ELF-1 (cell line): Measurements from ENCODE around the gene NPFFR1.
"Not testable (repeated sequence)": the region's sequence is repeated elsewhere in the genome, so short reads cannot be mapped to it uniquely, and the experiment has no call there.

ENCODE experiments used
- DNase-seq: peaks from one replicate; pipeline ENCODE4 v3.0.0-alpha.2; 2016; ENCODE audit warnings: low read depth, low spot score

Gene NPFFR1

DNA sequence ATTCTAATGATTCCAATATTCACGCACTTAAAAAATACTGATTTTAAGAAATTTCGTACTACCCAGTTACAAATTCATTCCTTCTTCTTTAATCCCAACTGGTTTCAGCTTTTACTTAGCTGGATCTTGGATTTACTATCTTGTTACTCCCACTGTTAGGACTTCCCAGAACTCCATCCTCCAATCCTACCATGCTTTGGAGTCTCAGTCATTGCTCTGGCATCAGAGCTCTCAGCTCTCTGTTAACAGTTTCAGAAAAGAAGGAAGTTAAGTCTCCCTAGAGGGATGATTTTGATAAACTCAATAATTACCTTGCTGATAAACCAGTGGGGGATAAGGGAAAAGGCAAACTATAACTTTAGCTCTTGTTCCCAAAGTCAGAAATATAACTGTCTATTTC, 60.1 kb downstream of the NPFFR1 start:
- no peak for DNase-seq

DNA sequence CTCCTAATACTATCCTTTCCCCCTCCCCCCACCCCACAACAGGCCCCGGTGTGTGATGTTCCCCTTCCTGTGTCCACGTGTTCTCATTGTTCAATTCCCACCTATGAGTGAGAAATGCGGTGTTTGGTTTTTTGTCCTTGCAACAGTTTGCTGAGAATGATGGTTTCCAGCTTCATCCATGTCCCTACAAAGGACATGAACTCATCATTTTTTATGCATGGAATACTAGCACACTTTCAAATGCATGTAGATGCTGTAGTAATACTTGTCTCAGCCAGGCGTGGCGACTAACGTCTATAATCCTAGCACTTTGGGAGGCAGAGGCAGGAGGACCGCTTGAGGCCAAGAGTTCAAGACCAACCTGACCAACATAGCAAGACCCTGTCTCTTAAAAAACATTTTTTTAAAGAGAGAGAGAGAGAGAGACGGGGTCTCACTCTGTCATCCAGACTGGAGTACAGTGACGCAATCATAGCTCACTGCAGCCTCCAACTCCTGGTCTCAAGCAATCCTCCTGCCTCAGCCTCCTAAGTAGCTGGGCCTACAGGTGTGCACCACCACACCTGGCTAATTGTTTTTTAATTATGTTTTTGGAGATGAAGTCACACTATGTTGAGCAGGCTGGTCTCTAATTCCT, 60.9 kb downstream of the NPFFR1 start:
- not testable (repeated sequence) for DNase-seq

- DNase-seq: peak; percentile 68
These were observed 61.4 kb downstream of the NPFFR1 start for GRCh38 chr10:70222340-70222794.

GRCh38 chr10:70221030-70221429, 62.8 kb downstream of the NPFFR1 start:
- DNase-seq: no peak

DNA sequence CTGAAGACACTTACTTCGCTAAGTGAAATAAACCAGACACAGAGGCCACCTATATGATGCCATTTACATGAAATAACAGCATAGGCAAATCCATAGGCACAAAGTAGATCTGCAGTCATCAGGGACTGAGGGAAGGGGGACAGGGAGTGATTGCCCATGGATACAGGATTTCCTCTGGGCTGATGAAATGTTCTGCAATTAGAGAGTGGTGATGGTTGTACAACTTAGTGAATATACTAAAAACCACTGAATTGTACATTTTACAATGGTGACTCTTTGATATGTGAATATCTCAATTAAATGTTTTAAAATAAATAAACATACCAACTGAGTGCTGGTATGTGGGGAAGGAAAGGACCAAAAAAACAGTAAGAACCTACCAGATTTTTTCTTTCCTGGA, 70.9 kb downstream of the NPFFR1 start:
- no peak for DNase-seq

DNA sequence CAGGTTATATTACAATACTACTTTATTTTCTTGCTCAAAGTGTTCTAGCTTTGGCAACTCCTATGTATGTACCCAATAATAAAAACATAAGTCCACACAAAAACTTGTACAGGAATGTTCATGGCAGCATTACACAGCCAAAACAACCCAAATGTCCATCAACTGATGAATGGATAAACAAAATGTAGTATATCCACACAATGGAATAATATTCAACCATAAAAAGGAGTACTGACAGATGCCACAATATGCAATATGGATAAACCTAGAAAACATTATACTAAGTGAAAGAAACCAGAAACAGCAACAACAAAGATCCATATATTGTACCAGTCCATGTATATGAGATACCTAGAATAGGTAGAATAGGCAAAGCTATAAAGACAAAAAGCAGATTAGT, 71.5 kb downstream of the NPFFR1 start:
- no peak for DNase-seq

DNA sequence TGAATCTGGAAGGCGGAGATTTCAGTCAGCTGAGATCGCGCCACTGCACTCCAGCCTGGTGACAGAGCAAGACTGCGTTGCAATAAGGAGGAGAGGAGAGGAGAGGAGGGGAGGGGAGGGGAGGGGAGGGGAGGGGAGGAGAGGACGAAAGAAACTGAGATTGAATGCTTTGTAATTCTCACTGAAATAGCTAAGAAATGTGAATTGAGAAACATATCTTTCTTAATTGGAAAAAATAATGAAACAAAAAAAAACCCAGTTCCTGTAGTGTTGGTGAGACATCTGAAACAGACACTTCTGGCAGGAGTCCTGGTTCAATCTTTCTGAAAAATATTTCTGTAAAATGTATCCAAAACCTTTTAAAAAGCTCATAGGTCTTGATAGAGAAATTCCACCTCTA, 77.0 kb downstream of the NPFFR1 start:
- DNase-seq: no peak

GRCh38 chr10:70201105-70201504, 82.7 kb downstream of the NPFFR1 start:
- no peak for DNase-seq

DNA sequence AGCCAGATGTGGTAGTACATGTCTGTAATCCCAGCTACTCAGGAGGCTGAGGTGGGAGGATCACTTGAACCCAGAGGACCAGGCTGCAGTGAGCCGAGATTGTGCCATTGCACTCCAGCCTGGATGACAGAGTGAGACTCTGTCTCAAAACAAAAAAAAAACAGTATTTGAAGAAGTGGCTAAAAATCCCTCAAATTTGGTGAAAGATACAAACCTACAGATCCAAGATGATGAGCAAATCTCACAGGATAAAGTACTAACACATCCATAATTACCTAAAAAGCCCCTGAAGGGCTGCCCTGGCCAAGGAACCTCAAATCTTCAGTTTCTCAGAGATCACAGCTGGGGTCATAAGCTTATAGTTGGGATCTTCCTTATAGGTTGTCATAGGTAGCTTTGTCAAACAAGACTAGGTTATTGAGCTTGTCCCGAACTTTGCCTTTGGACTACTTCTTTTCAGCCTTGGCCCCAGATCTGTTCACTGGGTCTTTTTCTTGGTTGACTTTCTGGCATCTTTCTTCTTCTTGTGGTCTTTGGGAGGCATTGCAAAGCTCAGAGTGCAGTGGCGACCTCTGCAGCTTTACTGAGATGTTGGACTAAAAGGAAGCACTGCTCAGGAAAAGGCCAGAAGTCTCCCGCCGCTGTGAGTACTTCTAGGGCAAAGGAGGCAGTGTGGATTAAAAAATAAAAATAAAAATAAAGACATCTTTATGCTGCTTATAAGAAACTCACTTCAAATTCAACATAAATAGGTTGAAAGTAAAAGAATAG, 84.9 kb downstream of the NPFFR1 start:
- DNase-seq: no peak
